Activated CD4-positive, alpha-beta T cell treated with anti-CD3 and anti-CD28 coated beads, Interleukin-2, amount 50 U/mL, for 24 hours (primary cell): Measurements from ENCODE around the gene ERFL.
"Not testable (repeated sequence)": the region's sequence is repeated elsewhere in the genome, so short reads cannot be mapped to it uniquely, and the experiment has no call there.

ENCODE experiments used
- DNase-seq, 2 donors: peaks; one replicate each; pipeline ENCODE4 v3.0.0-alpha.2; 2020; ENCODE audit warnings: low read depth in 1 of 2, low spot score in 1 of 2

The ERFL gene

DNA sequence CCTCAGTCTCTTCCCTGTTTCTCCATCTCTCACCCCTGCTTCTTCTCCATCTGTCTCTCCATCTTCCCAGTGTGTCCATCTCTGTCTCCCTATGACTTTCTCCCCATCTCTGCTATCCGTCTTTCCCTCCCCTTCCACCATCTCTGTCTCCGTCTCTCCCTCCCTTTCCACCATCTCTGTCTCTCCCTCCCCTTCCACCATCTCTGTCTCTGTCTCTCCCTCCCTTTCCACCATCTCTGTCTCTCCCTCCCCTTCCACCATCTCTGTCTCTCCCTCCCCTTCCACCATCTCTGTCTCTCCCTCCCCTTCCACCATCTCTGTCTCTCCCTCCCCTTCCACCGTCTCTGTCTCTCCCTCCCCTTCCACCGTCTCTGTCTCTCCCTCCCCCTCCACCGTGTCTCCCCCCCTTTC, 13.8 kb downstream of the ERFL start:
- not testable (repeated sequence) for DNase-seq

DNA sequence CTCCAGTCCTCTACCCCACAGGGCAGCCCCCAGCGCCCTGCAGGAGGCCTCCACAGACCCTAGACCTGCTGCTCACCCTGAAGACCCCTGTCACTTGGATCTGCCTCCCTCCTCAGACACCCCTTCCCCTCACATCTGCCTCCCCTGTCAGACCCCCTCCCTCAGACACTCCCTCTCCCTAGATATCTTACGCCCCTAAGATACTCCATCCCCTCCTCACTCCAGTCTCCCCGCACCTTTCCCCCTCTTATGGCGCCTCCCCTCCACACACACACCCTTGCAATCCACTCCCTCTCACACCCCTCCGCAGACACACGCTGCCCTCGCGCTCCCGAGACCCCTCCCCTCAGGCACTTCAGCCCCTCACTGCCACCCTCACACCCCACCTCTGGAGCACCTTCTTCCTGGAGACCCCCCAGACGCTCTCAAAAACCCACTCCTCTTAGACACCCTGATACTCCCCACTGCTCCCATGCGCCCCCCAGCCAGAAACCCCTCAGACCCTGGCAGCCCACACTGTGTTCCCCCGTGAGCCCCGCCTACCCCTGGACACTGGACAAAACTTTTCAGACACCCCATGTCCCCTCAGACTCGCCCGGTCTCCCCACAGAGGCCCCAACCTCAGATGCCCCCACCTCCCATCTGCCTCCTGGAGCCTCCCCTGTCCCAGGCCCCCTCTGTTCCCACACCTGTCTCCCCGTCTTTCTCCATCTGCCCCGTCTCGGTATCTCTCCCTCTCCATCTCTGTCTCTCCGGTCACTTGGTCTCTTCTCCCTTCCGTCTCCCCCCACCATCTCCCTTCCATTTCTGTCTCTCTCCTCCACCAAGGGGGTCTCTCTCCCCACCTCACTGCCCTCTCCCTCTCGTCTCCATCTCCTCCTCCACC, 14.5 kb downstream of the ERFL start:
- no peak for DNase-seq

DNA sequence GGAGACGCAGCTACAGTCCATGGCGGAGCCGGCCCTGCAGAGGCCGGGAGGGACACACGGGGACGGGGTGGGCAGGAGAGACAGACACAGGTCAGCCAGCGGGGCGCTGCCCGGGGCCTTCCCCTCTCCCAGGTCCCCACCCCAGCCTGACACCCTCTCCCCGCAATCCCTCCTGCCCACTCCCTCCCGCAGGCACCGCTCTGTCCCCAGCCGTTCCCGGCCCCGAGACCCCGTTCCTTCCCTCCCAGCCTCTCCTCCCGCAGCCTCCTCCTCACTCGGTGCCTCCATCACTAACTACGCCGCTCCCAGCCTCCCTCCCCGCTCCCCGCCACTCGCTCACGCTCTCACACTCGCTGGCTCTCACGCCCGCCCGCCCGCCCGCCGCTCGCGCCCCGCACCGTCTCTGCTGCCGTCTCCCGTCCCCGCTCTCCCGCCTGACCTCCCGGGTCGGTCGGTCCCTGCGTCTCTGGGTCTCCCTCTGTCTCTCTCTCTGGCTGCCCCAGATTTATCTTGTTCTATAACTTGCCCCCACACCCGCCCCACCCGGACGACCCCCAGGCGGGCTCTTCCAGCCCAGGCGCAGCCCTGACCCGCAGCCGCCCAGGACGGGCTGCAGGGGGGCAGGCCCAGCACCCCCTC, 15.2 kb downstream of the ERFL start:
- no peak for DNase-seq

DNA sequence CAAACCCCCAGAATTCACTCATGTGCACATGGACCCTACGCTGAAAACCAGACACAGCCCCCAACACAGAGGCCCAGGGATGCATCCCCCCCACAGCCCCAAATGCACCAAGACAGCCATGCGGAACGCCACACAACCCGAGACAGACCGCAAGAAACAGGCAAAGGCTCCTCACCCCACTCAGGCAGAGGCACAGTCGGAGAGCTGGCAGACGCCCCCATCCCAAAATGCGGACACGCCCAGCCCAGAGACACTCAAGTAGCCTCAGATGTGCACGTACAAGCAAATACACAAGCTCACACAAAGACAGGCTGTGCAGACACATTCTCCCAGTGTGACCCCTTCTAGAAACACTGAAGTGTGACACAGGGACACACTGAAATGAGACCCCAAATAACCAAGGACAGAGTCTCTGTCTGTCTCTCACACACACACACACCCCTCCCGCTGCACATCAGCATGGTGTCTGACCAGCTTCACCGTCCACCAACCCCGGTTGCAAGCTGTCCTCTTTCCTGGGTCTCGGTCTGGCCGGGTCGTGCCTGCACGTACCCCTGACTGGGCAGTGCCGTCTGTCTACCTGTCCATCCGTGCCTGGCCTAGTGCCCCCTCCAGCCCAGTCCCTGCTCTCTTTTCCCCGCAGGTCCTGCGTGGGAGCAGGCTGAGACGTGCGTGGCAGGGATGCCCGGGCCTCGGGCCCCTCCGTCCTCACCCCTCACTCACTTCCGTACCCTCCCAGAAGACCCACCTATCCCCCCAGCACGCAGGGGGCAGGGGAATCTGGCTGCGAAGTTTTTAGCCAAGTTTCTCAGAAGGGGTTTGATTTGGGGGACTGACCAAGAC, 16.1 kb downstream of the ERFL start:
- no peak for DNase-seq

- no peak for DNase-seq
These were observed 17.0 kb downstream of the ERFL start for GRCh38 chr19:41910992-41911888.

- DNase-seq, result no peak
These were observed 17.8 kb downstream of the ERFL start for GRCh38 chr19:41910240-41910991.

GRCh38 chr19:41909706-41910105, 18.5 kb downstream of the ERFL start:
- no peak for DNase-seq

- no peak for DNase-seq
These were observed 19.4 kb downstream of the ERFL start for GRCh38 chr19:41908724-41909464.

DNA sequence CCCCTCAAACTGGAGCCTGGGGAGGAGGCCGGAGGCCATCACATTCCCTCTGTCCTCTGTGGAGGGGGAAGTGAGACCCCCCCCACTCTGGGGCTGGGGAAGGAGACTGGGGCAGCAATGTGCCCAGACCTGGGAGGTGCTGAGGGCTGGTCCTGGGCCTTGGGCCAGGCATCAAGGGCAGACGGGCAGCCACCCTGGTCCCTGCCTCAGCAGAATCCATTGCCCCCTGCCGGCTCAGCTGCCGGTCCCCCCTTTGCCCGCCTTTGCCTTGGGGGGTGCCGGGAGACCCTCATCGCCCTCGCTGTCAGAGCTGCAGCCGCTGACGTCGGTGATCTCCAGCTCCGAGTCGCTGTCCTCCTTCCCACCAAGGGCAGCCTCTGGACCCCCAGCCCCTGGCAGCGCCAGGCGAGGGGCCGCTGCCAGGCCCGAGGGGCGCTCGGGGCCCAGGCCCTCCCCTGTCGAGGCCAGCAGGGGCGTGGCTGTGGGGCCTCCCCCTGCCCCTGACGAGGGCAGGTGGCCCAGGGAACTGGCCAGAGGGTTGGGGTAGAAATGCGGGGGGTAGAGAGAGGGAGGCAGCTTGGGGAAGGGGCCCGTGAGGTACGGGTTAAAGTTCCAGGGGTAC, 20.1 kb downstream of the ERFL start:
- no peak for DNase-seq

GRCh38 chr19:41906916-41907680, 21.2 kb downstream of the ERFL start:
- no peak for DNase-seq

DNA sequence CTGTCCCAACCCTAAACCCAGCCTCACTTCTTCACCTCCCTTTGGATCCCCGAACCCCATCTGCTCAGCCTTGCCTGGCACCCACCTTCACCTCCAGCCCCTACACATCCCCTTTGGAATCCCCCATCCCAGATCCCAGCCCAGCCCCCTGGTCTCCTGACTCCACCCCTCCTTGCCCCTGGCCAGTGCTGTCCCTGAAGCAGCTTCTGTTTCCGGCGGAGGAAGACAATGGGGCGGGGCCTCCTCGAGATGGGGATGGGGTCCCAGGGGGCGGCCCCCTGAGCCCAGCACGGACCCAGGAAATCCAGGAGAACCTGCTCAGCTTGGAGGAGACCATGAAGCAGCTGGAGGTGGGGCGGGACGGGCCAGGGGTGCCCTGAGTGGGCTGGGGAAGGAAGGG, 22.0 kb downstream of the ERFL start:
- no peak for DNase-seq

- no peak for DNase-seq
These were observed 22.8 kb downstream of the ERFL start for GRCh38 chr19:41905273-41906002.

- DNase-seq, result no peak
These were observed 24.0 kb downstream of the ERFL start for GRCh38 chr19:41904118-41904870.

DNA sequence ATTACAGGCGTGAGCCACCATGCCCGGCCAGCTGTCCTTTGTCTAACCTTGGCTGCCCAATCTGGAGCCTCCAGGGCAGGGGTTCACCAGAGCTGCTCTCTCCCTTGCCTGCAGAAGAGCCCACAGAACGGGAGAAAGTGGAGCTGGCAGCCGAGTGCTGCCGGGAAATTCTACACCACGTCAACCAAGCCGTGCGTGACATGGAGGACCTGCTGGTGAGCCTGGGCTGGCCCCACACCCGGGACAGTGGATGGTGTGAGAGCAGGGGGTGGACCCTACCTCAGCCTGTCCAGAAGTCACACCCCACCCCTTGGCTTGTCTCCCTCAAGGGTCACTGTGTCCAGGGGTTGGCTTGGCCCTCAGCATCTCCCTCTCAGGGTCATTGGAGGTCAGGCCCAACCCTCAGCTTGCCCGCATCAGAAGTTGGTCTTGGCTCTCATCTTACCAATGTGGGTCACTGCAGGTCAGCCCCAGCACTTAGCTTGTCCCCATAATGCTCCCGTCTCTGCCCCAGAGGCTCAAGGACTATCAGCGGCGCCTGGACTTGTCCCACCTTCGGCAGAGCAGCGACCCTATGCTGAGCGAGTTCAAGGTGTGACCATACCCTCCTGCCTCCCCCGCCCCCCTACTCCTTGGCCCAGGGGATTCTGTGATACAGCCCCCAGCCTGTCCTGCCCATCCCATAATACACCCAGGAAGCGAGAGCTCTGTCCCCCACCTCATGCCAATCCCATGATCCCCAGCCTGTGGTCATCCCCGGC, 24.9 kb downstream of the ERFL start:
- no peak for DNase-seq

- no peak for DNase-seq
These were observed 25.7 kb downstream of the ERFL start for GRCh38 chr19:41902594-41902993.
